ENCODE measurements around the gene CHMP2A.

- TF ChIP-seq, protein P1, sequence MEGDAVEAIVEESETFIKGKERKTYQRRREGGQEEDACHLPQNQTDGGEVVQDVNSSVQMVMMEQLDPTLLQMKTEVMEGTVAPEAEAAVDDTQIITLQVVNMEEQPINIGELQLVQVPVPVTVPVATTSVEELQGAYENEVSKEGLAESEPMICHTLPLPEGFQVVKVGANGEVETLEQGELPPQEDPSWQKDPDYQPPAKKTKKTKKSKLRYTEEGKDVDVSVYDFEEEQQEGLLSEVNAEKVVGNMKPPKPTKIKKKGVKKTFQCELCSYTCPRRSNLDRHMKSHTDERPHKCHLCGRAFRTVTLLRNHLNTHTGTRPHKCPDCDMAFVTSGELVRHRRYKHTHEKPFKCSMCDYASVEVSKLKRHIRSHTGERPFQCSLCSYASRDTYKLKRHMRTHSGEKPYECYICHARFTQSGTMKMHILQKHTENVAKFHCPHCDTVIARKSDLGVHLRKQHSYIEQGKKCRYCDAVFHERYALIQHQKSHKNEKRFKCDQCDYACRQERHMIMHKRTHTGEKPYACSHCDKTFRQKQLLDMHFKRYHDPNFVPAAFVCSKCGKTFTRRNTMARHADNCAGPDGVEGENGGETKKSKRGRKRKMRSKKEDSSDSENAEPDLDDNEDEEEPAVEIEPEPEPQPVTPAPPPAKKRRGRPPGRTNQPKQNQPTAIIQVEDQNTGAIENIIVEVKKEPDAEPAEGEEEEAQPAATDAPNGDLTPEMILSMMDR (conservative IDR thresholded peaks at IDR 0.05; ENCODE audit: low read depth in 2 of 2) = no peak
- TF ChIP-seq EZH2 (IDR thresholded peaks at IDR 0.05; ENCODE audit: low read depth, unreplicated experiment) (no peak), REST (IDR thresholded peaks at IDR 0.05; ENCODE audit: unreplicated experiment) (no peak), POLR2AphosphoS5 (IDR thresholded peaks at IDR 0.05; ENCODE audit: low read depth) (no peak), JUNB (IDR thresholded peaks at IDR 0.05; ENCODE audit: unreplicated experiment) (no peak), EZH2phosphoT487 (IDR thresholded peaks at IDR 0.05; ENCODE audit: unreplicated experiment) (no peak), CREB1 (CRISPR knock-in tag; IDR thresholded peaks at IDR 0.05; ENCODE audit: low read depth) (no peak), NANOG (IDR thresholded peaks at IDR 0.05; ENCODE audit: borderline replicate concordance) (no peak)
These were observed 41.7 kb downstream of the CHMP2A start for GRCh38 chr19:58513213-58513693.

All from GM23338 (cell line).